Measurements from ENCODE around the gene SSTR4.
"Not testable (repeated sequence)": the region's sequence is repeated elsewhere in the genome, so short reads cannot be mapped to it uniquely, and the experiment has no call there.

The SSTR4 gene

GRCh38 chr20:23009636-23010035 is 25.5 kb upstream of the SSTR4 start:
- Mint-ChIP-seq H3K4me3 (no peak overlapping the region), H3K4me1 (no peaks in the 10 kb centered on the region)

GRCh38 chr20:23010096-23010495 is 25.0 kb upstream of the SSTR4 start:
- H3K27ac Mint-ChIP-seq: no peak overlapping the region
- no peak for ATAC-seq
- H3K4me3 Mint-ChIP-seq: no peak overlapping the region
- H3K4me1 Mint-ChIP-seq: no peaks in the 10 kb centered on the region
- H3K27me3 Mint-ChIP-seq: no peaks in the 10 kb centered on the region
- H3K36me3 Mint-ChIP-seq: no peaks in the 10 kb centered on the region
- no peaks in the 10 kb centered on the region for H3K9me3 Mint-ChIP-seq

More at GRCh38 chr20:23009636-23010035, 25.5 kb upstream of the SSTR4 start:
- ATAC-seq: no peak
- Mint-ChIP-seq H3K9me3 (no peaks in the 10 kb centered on the region), H3K27ac (no peak overlapping the region), H3K27me3 (no peaks in the 10 kb centered on the region), H3K36me3 (no peaks in the 10 kb centered on the region)

- no peaks in the 10 kb centered on the region for H3K27me3 Mint-ChIP-seq
- H3K27ac Mint-ChIP-seq: no peak overlapping the region
- ATAC-seq: no peak
- H3K36me3 Mint-ChIP-seq: no peaks in the 10 kb centered on the region
- no peaks in the 10 kb centered on the region for H3K9me3 Mint-ChIP-seq
- H3K4me3 Mint-ChIP-seq: no peak overlapping the region
- no peaks in the 10 kb centered on the region for H3K4me1 Mint-ChIP-seq
Measured at GRCh38 chr20:23011008-23011721, 23.9 kb upstream of the SSTR4 start.

- no peaks in the 10 kb centered on the region for H3K9me3 Mint-ChIP-seq
- no peak overlapping the region for H3K4me3 Mint-ChIP-seq
- H3K27ac Mint-ChIP-seq: no peak overlapping the region
- no peaks in the 10 kb centered on the region for H3K36me3 Mint-ChIP-seq
- H3K4me1 Mint-ChIP-seq: no peaks in the 10 kb centered on the region
- no peaks in the 10 kb centered on the region for H3K27me3 Mint-ChIP-seq
- no peak for ATAC-seq
Measured at GRCh38 chr20:23013429-23013828, 21.7 kb upstream of the SSTR4 start.

GRCh38 chr20:23017516-23017915 is 17.6 kb upstream of the SSTR4 start:
- H3K9me3 Mint-ChIP-seq: no peaks in the 10 kb centered on the region
- no peak overlapping the region for H3K4me3 Mint-ChIP-seq
- H3K4me1 Mint-ChIP-seq: no peaks in the 10 kb centered on the region
- no peaks in the 10 kb centered on the region for H3K36me3 Mint-ChIP-seq
- no peak overlapping the region for H3K27ac Mint-ChIP-seq
- ATAC-seq: no peak
- H3K27me3 Mint-ChIP-seq: no peaks in the 10 kb centered on the region

- H3K9me3 Mint-ChIP-seq: no peaks in the 10 kb centered on the region
- ATAC-seq: no peak
- no peaks in the 10 kb centered on the region for H3K36me3 Mint-ChIP-seq
- no peaks in the 10 kb centered on the region for H3K4me1 Mint-ChIP-seq
- H3K27ac Mint-ChIP-seq: no peak overlapping the region
- no peaks in the 10 kb centered on the region for H3K27me3 Mint-ChIP-seq
- no peak overlapping the region for H3K4me3 Mint-ChIP-seq
Measured at GRCh38 chr20:23018432-23018831, 16.7 kb upstream of the SSTR4 start.

- no peaks in the 10 kb centered on the region for H3K27me3 Mint-ChIP-seq
- H3K27ac Mint-ChIP-seq: no peak overlapping the region
- no peaks in the 10 kb centered on the region for H3K4me1 Mint-ChIP-seq
Measured at GRCh38 chr20:23018941-23019340, 16.2 kb upstream of the SSTR4 start.

GRCh38 chr20:23019403-23019802 is 15.7 kb upstream of the SSTR4 start:
- ATAC-seq: no peak
- Mint-ChIP-seq H3K27ac (no peak overlapping the region), H3K36me3 (no peaks in the 10 kb centered on the region), H3K4me1 (no peaks in the 10 kb centered on the region), H3K27me3 (no peaks in the 10 kb centered on the region), H3K9me3 (no peaks in the 10 kb centered on the region), H3K4me3 (no peak overlapping the region)

More at GRCh38 chr20:23018941-23019340, 16.2 kb upstream of the SSTR4 start:
- H3K9me3 Mint-ChIP-seq: no peaks in the 10 kb centered on the region
- no peak for ATAC-seq
- H3K36me3 Mint-ChIP-seq: no peaks in the 10 kb centered on the region
- H3K4me3 Mint-ChIP-seq: no peak overlapping the region

- ATAC-seq: no peak
- Mint-ChIP-seq H3K4me3 (no peak overlapping the region), H3K27me3 (no peaks in the 10 kb centered on the region), H3K36me3 (no peaks in the 10 kb centered on the region), H3K27ac (no peak overlapping the region), H3K4me1 (no peaks in the 10 kb centered on the region), H3K9me3 (no peaks in the 10 kb centered on the region)
Measured at GRCh38 chr20:23020230-23021018, 14.7 kb upstream of the SSTR4 start.

GRCh38 chr20:23021541-23021940 is 13.6 kb upstream of the SSTR4 start:
- no peaks in the 10 kb centered on the region for H3K9me3 Mint-ChIP-seq
- ATAC-seq: no peak
- no peaks in the 10 kb centered on the region for H3K27me3 Mint-ChIP-seq
- H3K4me1 Mint-ChIP-seq: no peaks in the 10 kb centered on the region
- H3K4me3 Mint-ChIP-seq: no peak overlapping the region
- no peaks in the 10 kb centered on the region for H3K36me3 Mint-ChIP-seq
- H3K27ac Mint-ChIP-seq: no peak overlapping the region

GRCh38 chr20:23021951-23022350 is 13.2 kb upstream of the SSTR4 start:
- no peak for ATAC-seq
- Mint-ChIP-seq H3K27ac (no peak overlapping the region), H3K4me1 (no peaks in the 10 kb centered on the region), H3K9me3 (no peaks in the 10 kb centered on the region), H3K36me3 (no peaks in the 10 kb centered on the region), H3K27me3 (no peaks in the 10 kb centered on the region), H3K4me3 (no peak overlapping the region)

GRCh38 chr20:23022849-23023248 is 12.3 kb upstream of the SSTR4 start:
- Mint-ChIP-seq H3K27ac (no peak overlapping the region), H3K4me3 (no peak overlapping the region), H3K36me3 (no peaks in the 10 kb centered on the region), H3K4me1 (no peaks in the 10 kb centered on the region), H3K9me3 (no peaks in the 10 kb centered on the region), H3K27me3 (no peaks in the 10 kb centered on the region)
- ATAC-seq: no peak

GRCh38 chr20:23023621-23024177 is 11.4 kb upstream of the SSTR4 start:
- Mint-ChIP-seq H3K4me3 (no peak overlapping the region), H3K9me3 (no peaks in the 10 kb centered on the region), H3K27ac (no peak overlapping the region), H3K36me3 (no peaks in the 10 kb centered on the region), H3K4me1 (no peaks in the 10 kb centered on the region), H3K27me3 (no peaks in the 10 kb centered on the region)
- no peak for ATAC-seq

GRCh38 chr20:23024701-23025100 is 10.4 kb upstream of the SSTR4 start:
- H3K36me3 Mint-ChIP-seq: no peaks in the 10 kb centered on the region
- no peaks in the 10 kb centered on the region for H3K27me3 Mint-ChIP-seq
- no peaks in the 10 kb centered on the region for H3K4me1 Mint-ChIP-seq
- H3K4me3 Mint-ChIP-seq: no peak overlapping the region
- H3K27ac Mint-ChIP-seq: no peak overlapping the region
- no peak for ATAC-seq
- H3K9me3 Mint-ChIP-seq: no peaks in the 10 kb centered on the region

GRCh38 chr20:23025503-23025902 is 9.6 kb upstream of the SSTR4 start:
- H3K4me3 Mint-ChIP-seq, H3K9me3 Mint-ChIP-seq, H3K27me3 Mint-ChIP-seq, H3K27ac Mint-ChIP-seq, ATAC-seq, H3K36me3 Mint-ChIP-seq, H3K4me1 Mint-ChIP-seq: not testable (repeated sequence)

- Mint-ChIP-seq H3K4me1 (no peaks in the 10 kb centered on the region), H3K9me3 (no peaks in the 10 kb centered on the region), H3K4me3 (no peak overlapping the region), H3K36me3 (no peaks in the 10 kb centered on the region), H3K27ac (no peak overlapping the region), H3K27me3 (peaks cover 4% of the 10 kb centered on the region)
- ATAC-seq: no peak
Measured at GRCh38 chr20:23027721-23028120, 7.4 kb upstream of the SSTR4 start.
